Testis (tissue), 2 donors: ENCODE measurements around the gene EBF4.

Experiments
- POLR2A ChIP-seq: fragments of 450-650 bp; IDR thresholded peaks from one replicate; pipeline ENCODE4 v1.6.1; 2017; ENCODE audit warnings: antibody characterized with exemption, mild to moderate bottlenecking, moderate library complexity
- TF ChIP-seq, protein P1 (sequence below), 3 experiments: fragments of 450-650 bp in 2 of 3; fragments of 200-600 bp in 1 of 3; sonication (generic) in 1 of 3; IDR thresholded peaks; one replicate each; pipeline ENCODE4 v1.5.1; 2016 to 2019; ENCODE audit warnings: antibody characterized with exemption in 3 of 3, mild to moderate bottlenecking in 2 of 3, moderate library complexity in 1 of 3

DNA sequence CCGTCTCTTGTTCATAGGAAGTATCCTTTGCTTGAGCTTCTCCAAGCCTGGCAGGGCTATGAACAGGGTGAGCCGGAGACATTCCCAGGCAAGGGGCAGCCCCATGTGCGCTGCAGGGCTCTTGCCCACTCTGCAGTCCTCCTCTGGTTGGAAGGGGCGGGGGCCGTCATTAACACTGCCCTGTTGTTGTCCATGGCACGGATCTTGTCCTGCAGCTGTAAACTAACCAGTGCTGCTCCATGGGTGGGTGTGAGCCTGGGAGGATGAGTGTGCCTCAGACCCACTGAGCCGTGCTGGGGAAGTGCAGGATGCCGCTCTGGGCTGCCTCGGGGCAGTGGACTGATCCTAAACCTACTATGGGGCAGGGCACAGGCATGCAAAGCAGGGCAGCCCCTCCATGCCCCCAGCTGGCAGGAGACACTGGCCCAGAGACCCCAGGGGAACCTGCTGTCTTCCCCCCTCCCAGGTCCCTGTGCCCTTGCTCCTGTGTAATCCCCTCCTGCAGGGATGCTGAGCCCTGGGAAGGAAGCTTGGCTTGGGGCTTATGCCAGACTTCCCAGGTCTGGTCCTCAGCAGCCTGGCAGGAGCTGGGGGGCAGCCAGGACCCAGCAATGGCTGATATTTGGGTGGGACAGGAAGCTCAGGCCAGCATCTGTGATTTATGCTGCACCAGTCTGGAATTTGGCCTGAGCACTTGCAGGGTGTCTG lies 8.5 kb downstream of the EBF4 start:
- TF ChIP-seq, protein P1, sequence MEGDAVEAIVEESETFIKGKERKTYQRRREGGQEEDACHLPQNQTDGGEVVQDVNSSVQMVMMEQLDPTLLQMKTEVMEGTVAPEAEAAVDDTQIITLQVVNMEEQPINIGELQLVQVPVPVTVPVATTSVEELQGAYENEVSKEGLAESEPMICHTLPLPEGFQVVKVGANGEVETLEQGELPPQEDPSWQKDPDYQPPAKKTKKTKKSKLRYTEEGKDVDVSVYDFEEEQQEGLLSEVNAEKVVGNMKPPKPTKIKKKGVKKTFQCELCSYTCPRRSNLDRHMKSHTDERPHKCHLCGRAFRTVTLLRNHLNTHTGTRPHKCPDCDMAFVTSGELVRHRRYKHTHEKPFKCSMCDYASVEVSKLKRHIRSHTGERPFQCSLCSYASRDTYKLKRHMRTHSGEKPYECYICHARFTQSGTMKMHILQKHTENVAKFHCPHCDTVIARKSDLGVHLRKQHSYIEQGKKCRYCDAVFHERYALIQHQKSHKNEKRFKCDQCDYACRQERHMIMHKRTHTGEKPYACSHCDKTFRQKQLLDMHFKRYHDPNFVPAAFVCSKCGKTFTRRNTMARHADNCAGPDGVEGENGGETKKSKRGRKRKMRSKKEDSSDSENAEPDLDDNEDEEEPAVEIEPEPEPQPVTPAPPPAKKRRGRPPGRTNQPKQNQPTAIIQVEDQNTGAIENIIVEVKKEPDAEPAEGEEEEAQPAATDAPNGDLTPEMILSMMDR (IDR thresholded peaks at IDR 0.05), result no peak
- TF ChIP-seq POLR2A, result no peak
